NB4 (cell line): Measurements from ENCODE around the gene MAGEB5.

Experiments
- CTCF ChIP-seq: IDR thresholded peaks from one replicate; pipeline ENCODE4 v1.5.1; 2012; ENCODE audit warnings: low read depth, low read length
- MAX ChIP-seq: IDR thresholded peaks from 2 replicates; pipeline ENCODE4 v1.6.1; 2011; ENCODE audit warnings: low read depth, low read length
- POLR2A ChIP-seq: IDR thresholded peaks from 2 replicates; pipeline ENCODE4 v1.6.1; 2011; ENCODE audit warnings: mild to moderate bottlenecking; ENCODE audit not compliant: insufficient read length; ENCODE audit errors: extremely low read depth

GRCh38 chrX:26208012-26208411 lies 8.0 kb upstream of the MAGEB5 start:
- TF ChIP-seq MAX (no peak), CTCF (no peak), POLR2A (no peak)
